ENCODE data around the gene NCOA3.

DNA sequence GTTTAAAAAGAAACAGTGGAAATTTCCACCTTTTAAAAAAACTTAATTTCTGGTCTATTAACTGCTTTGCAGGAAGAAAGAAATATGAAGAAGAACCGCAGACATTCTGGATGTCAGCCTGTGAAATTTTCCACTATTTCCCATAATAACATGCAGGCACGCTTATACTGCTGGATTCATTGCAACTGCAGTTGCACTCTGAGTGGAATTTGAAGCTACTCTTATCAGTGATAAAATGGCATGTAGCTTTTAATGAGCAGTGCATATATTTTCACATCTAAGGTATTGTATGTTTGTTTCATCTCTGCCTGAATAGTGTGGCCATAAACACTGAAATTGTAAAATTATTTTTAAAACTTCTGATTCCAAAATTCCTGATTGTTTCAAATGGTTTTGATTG lies 28.2 kb downstream of the NCOA3 start:
- TF ChIP-seq POLR2A (IDR thresholded peaks at IDR 0.05), result no peak
- TF ChIP-seq, protein P1, sequence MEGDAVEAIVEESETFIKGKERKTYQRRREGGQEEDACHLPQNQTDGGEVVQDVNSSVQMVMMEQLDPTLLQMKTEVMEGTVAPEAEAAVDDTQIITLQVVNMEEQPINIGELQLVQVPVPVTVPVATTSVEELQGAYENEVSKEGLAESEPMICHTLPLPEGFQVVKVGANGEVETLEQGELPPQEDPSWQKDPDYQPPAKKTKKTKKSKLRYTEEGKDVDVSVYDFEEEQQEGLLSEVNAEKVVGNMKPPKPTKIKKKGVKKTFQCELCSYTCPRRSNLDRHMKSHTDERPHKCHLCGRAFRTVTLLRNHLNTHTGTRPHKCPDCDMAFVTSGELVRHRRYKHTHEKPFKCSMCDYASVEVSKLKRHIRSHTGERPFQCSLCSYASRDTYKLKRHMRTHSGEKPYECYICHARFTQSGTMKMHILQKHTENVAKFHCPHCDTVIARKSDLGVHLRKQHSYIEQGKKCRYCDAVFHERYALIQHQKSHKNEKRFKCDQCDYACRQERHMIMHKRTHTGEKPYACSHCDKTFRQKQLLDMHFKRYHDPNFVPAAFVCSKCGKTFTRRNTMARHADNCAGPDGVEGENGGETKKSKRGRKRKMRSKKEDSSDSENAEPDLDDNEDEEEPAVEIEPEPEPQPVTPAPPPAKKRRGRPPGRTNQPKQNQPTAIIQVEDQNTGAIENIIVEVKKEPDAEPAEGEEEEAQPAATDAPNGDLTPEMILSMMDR (IDR thresholded peaks at IDR 0.05), result no peak

All from esophagus squamous epithelium (tissue), 4 donors.